ENCODE results near the gene RPRD1B.

Gene RPRD1B

GRCh38 chr20:38023181-38024001 lies 10.2 kb upstream of the RPRD1B start:
- no peak for TF ChIP-seq CTCF (IDR thresholded peaks at IDR 0.05; ENCODE audit: insufficient read depth, low read depth, low read length, missing control alignments)
- DNase-seq (ENCODE audit: low read depth), result no peak
- no peak overlapping the region for H3K4me3 ChIP-seq (ENCODE audit: low read length)

- DNase-seq (ENCODE audit: low read depth), result no peak
- TF ChIP-seq CTCF (IDR thresholded peaks at IDR 0.05; ENCODE audit: insufficient read depth, low read depth, low read length, missing control alignments), result no peak
- no peak overlapping the region for H3K4me3 ChIP-seq (ENCODE audit: low read length)
Measured at GRCh38 chr20:38024496-38024895, 9.1 kb upstream of the RPRD1B start.

GRCh38 chr20:38029453-38029852 lies 4.1 kb upstream of the RPRD1B start:
- DNase-seq (ENCODE audit: low read depth), result no peak
- no peak overlapping the region for H3K4me3 ChIP-seq (ENCODE audit: low read length)
- TF ChIP-seq CTCF (IDR thresholded peaks at IDR 0.05; ENCODE audit: insufficient read depth, low read depth, low read length, missing control alignments), result no peak

GRCh38 chr20:38031957-38032356 lies 1.6 kb upstream of the RPRD1B start:
- no peak for DNase-seq (ENCODE audit: low read depth)
- no peak overlapping the region for H3K4me3 ChIP-seq (ENCODE audit: low read length)
- no peak for TF ChIP-seq CTCF (IDR thresholded peaks at IDR 0.05; ENCODE audit: insufficient read depth, low read depth, low read length, missing control alignments)

GRCh38 chr20:38032585-38033329 lies 789 bp upstream of the RPRD1B start:
- no peak for TF ChIP-seq CTCF (IDR thresholded peaks at IDR 0.05; ENCODE audit: insufficient read depth, low read depth, low read length, missing control alignments)
- no peak for DNase-seq (ENCODE audit: low read depth)
- peak overlapping the region; percentile 90 for H3K4me3 ChIP-seq (ENCODE audit: low read length)

GRCh38 chr20:38034108-38034649 lies 633 bp downstream of the RPRD1B start:
- H3K4me3 ChIP-seq (ENCODE audit: low read length), result peak overlapping the region; percentile 90
- TF ChIP-seq CTCF (IDR thresholded peaks at IDR 0.05; ENCODE audit: insufficient read depth, low read depth, low read length, missing control alignments), result no peak
- DNase-seq (ENCODE audit: low read depth), result no peak

Data from epithelial cell of esophagus (primary cell).